ENCODE data around the gene SYF2.
"Not testable (repeated sequence)": the region's sequence is repeated elsewhere in the genome, so short reads cannot be mapped to it uniquely, and the experiment has no call there.

Gene SYF2

DNA sequence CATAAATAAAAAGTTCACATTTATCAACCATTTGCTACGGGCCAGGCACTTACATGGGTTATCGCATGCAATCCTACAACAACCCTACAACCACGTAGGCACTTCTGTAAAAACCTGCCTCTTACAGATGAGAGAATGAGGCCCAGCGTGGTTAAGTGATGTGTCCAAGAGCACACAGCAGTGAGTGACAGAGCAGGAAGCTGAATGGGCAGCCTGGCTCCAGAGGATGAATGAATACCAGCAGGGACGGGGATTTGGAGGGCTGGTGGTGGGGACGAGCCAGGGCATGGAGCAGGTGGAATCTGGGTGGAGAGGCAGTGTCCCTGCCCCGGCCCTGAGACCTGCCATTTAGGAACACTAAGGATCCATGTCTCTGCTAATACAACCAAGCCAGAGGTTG, 35.5 kb downstream of the SYF2 start:
- no peak for TF ChIP-seq JUND (IDR thresholded peaks at IDR 0.05; ENCODE audit: low read depth)
- in situ Hi-C loops (cut with HindIII; ENCODE audit: low pct_unique_long_range_greater_than_20kb, low sequenced_read_pairs), result no loop called here
- no peak for DNase-seq (ENCODE audit: low read depth in 1 of 2, low spot score in 1 of 2)

- in situ Hi-C loops (cut with HindIII; ENCODE audit: low pct_unique_long_range_greater_than_20kb, low sequenced_read_pairs), result no loop called here
- no peak for DNase-seq (ENCODE audit: low read depth in 1 of 2, low spot score in 1 of 2)
- TF ChIP-seq JUND (IDR thresholded peaks at IDR 0.05; ENCODE audit: low read depth), result no peak
Observed at GRCh38 chr1:25195835-25196234, 36.5 kb downstream of the SYF2 start.

DNA sequence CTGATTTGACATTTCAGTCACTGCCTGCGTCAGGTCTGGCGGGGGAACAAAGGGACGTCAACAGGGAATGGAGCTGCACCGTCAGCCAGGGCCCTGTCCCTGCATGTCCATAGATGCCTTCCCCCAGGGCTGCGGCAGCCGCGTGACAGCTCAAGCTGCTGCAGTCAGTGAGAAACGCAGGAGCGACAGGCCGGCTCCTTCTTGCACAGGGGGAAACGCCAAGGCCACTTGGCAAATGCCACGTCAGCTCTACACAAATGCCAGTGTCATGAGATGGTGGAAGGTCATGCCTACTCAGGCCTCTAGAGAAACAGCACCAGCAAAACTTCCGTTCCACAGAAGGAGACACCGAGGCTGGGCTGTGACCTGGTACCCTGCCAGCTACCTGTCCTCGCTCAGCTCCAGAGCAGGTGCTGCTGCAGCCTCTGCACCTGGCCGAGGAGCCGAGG, 37.7 kb downstream of the SYF2 start:
- in situ Hi-C loops (cut with HindIII; ENCODE audit: low pct_unique_long_range_greater_than_20kb, low sequenced_read_pairs), result no loop called here
- DNase-seq (ENCODE audit: low read depth in 1 of 2, low spot score in 1 of 2), result no peak
- TF ChIP-seq JUND (IDR thresholded peaks at IDR 0.05; ENCODE audit: low read depth), result no peak

DNA sequence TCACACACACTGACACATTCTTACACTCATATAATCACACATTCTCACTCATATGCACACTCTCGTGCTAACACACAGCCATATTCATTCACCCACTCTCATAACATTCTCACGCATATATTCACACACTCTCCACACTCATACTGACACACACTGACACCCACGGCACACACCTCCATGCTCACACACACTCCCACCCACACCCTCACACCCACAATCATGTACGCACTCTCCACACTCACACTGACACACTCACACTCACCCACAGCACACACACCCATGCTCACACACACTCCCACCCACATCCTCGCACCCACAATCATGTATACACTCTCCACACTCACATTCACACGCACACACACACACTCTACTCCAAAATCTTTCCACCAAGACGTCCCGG, 38.2 kb downstream of the SYF2 start:
- TF ChIP-seq JUND (IDR thresholded peaks at IDR 0.05; ENCODE audit: low read depth), result no peak
- DNase-seq (ENCODE audit: low read depth in 1 of 2, low spot score in 1 of 2), result no peak
- in situ Hi-C loops (cut with HindIII; ENCODE audit: low pct_unique_long_range_greater_than_20kb, low sequenced_read_pairs), result no loop called here

- in situ Hi-C loops (cut with HindIII; ENCODE audit: low pct_unique_long_range_greater_than_20kb, low sequenced_read_pairs), result no loop called here
- TF ChIP-seq JUND (IDR thresholded peaks at IDR 0.05; ENCODE audit: low read depth), result no peak
- no peak for DNase-seq (ENCODE audit: low read depth in 1 of 2, low spot score in 1 of 2)
Observed at GRCh38 chr1:25193229-25193628, 39.1 kb downstream of the SYF2 start.

- no peak for DNase-seq (ENCODE audit: low read depth in 1 of 2, low spot score in 1 of 2)
- TF ChIP-seq JUND (IDR thresholded peaks at IDR 0.05; ENCODE audit: low read depth), result no peak
- in situ Hi-C loops (cut with HindIII; ENCODE audit: low pct_unique_long_range_greater_than_20kb, low sequenced_read_pairs), result no loop called here
Observed at GRCh38 chr1:25192154-25192553, 40.1 kb downstream of the SYF2 start.

DNA sequence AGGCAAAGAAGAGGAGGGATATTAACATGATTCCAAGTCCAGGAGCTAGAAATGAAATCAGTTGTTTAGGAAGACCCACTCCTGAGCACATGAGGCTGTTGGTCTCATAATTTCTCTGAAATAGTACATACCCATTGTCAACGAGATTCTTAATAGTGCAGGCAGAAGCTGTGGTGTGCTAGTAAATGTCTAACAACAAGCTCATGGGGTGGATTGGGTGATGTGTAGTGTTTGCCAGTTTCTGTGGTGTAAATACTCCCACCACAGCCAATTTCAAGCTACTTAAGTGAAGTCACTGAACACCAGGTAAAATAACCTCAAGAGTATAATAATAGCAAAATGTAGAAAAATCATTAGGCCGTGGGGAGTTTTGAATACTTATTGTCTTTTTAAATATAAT, 42.0 kb downstream of the SYF2 start:
- DNase-seq (ENCODE audit: low read depth in 1 of 2, low spot score in 1 of 2), result no peak
- in situ Hi-C loops (cut with HindIII; ENCODE audit: low pct_unique_long_range_greater_than_20kb, low sequenced_read_pairs), result no loop called here

DNA sequence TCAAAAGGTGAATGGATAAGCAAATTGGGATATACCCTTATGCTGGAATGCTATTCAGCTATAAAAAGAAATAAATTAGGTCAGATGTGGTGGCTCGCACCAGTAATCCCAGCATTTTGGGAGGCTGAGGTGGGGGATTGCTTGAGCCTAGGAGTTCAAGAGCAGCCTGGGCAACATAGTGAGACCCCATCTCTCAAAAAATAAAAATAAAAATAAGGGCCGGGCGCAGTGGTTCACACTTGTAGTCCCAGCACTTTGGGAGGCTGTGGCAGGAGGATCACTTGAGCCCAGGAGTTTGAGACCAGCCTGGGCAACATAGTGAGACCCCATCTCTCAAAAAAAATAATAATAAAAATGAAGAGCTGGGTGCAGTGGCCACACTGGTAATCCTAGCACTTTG, 44.4 kb downstream of the SYF2 start:
- DNase-seq (ENCODE audit: low read depth in 1 of 2, low spot score in 1 of 2); in situ Hi-C loops (cut with HindIII; ENCODE audit: low pct_unique_long_range_greater_than_20kb, low sequenced_read_pairs): not testable (repeated sequence)

More for the DNA sequence above, 42.0 kb downstream of the SYF2 start:
- no peak for TF ChIP-seq JUND (IDR thresholded peaks at IDR 0.05; ENCODE audit: low read depth)

DNA sequence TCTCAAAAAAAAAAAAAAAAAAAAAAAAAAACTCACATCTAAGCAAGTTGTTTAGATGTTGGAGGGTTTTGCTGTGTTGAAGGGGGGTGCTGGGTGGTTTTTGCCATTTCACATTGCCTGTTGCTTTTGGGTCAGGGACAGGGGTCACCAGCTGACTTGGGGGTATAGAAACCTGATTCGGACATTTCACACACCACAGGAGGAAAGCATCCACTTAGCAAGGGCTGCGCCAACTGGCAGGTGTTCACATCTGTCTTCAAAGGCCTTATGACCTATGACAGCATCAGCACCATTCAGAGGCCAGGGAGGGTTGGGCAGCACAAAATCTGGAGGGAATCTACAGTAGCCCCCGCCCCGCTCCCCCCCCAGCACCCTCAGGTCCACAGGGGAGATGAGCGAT, 45.2 kb downstream of the SYF2 start:
- TF ChIP-seq JUND (IDR thresholded peaks at IDR 0.05; ENCODE audit: low read depth), result no peak
- in situ Hi-C loops (cut with HindIII; ENCODE audit: low pct_unique_long_range_greater_than_20kb, low sequenced_read_pairs), result no loop called here
- no peak for DNase-seq (ENCODE audit: low read depth in 1 of 2, low spot score in 1 of 2)

- in situ Hi-C loops (cut with HindIII; ENCODE audit: low pct_unique_long_range_greater_than_20kb, low sequenced_read_pairs), result no loop called here
- DNase-seq (ENCODE audit: low read depth in 1 of 2, low spot score in 1 of 2), result no peak
- no peak for TF ChIP-seq JUND (IDR thresholded peaks at IDR 0.05; ENCODE audit: low read depth)
Observed at GRCh38 chr1:25186161-25187007, 45.9 kb downstream of the SYF2 start.

DNA sequence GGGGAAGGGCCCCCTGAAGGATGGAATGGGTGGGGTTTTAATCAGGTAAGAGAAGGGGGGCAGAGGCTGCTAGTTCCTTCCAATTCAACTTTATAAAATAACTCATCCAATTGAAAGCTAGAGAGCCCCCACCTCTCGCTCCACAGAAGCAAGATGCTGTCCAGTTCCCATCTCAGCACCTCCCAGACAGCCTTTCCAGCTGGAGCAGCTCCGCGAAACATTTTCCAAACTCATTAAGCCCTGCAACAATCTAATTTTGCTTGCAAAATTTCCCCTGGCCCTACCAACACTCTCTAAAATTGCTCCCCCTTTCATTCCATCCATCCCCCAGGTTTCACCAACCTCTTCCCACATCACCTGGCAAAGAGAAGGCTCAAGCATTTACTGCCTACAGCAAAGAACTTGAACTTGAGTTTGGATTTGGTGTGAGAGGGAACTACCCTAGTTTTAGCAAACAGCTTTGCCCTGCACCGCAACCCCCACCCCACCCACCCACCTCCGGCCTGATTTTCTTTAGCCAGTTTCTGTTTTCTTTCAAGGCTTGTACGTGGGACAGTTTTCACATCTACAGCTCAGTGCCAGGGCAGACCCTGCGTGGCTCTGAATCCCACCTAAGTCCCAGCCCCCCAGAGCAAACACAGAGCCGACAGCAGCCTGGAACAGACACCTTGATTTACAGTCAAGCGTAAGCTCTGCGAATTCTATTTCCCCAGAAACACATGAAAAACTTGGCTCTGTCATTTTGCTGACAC, 46.7 kb downstream of the SYF2 start:
- DNase-seq (ENCODE audit: low read depth in 1 of 2, low spot score in 1 of 2), result no peak
- in situ Hi-C loops (cut with HindIII; ENCODE audit: low pct_unique_long_range_greater_than_20kb, low sequenced_read_pairs), result no loop called here
- no peak for TF ChIP-seq JUND (IDR thresholded peaks at IDR 0.05; ENCODE audit: low read depth)

DNA sequence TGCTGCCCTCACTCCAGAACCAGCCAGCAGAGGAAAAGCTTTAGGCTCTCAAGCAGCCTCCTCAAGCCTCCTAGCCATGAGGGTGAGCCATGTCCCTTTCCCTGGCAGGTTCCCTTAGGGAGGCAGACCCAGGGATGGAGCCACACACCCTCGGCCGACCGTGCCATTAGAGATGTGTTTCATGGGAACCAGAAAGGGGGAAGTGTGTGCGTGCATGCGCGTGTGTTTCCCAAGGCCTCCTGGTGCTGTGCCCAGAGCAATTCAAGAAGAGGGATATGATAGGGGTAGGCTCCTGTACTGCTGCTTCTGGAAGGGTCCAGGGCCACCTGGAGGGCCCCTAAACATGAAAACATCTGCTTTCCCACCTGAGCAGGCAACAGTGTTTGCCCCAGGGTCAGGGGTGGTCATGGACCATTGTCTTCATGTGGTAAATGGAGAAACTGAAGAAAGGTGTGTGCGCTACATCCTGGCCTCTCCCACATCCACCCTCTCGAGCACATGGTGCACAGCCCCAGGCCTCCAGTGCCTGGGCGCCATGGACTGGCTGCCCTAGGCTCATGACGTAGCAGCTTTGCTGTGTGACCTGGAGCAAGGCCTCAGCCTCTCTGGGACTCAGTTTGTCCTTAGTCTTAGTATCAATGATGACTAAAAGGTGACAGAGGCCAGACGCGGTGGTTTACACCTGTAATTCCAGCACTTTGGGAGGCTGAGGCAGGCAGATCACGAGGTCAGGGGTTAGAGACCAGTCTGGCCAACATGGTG, 48.1 kb downstream of the SYF2 start:
- DNase-seq (ENCODE audit: low read depth in 1 of 2, low spot score in 1 of 2), result no peak
- in situ Hi-C loops (cut with HindIII; ENCODE audit: low pct_unique_long_range_greater_than_20kb, low sequenced_read_pairs), result no loop called here

More for the DNA sequence above, 48.1 kb downstream of the SYF2 start:
- TF ChIP-seq JUND (IDR thresholded peaks at IDR 0.05; ENCODE audit: low read depth), result no peak
